GM12874 (cell line): ENCODE results near the gene UGT1A7.

Experiments used
- CTCF ChIP-seq: IDR thresholded peaks from 2 replicates; pipeline ENCODE4 v1.5.1; 2011; ENCODE audit warnings: low read depth, mild to moderate bottlenecking, control low read depth, low read length, moderate library complexity; ENCODE audit not compliant: insufficient read depth

Gene UGT1A7

GRCh38 chr2:233756429-233757081 is 74.9 kb downstream of the UGT1A7 start:
- TF ChIP-seq CTCF: no peak

DNA sequence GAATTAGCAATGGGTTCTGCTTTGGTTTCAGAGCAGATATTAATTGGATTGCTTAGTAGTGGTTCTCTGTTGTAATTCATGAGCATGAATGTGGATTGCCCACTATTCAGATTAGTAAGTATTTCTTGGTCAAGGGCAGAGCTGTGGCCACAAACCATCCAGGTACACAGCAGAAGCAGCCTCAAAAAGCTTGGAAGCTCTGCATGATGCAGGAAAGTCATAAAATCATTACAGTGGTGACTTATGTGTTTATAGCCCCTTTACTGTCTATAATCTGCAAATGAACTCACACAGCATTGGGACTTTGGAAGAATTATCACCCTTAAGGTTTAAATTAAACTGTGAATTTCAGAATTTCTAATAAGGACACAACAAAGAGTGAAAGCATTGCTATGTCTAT is 76.4 kb downstream of the UGT1A7 start:
- TF ChIP-seq CTCF: no peak

GRCh38 chr2:233758849-233759248 is 77.1 kb downstream of the UGT1A7 start:
- no peak for TF ChIP-seq CTCF

DNA sequence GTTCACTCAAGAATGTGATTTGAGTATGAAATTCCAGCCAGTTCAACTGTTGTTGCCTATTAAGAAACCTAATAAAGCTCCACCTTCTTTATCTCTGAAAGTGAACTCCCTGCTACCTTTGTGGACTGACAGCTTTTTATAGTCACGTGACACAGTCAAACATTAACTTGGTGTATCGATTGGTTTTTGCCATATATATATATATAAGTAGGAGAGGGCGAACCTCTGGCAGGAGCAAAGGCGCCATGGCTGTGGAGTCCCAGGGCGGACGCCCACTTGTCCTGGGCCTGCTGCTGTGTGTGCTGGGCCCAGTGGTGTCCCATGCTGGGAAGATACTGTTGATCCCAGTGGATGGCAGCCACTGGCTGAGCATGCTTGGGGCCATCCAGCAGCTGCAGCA is 78.3 kb downstream of the UGT1A7 start, which contains the start of gene UGT1A1:
Gene UGT1A1, plus strand, starts transcription at position 228 of the 400 bp plus-strand sequence. Its CDS starts 18 bp downstream, at position 246.
- TF ChIP-seq CTCF: no peak

DNA sequence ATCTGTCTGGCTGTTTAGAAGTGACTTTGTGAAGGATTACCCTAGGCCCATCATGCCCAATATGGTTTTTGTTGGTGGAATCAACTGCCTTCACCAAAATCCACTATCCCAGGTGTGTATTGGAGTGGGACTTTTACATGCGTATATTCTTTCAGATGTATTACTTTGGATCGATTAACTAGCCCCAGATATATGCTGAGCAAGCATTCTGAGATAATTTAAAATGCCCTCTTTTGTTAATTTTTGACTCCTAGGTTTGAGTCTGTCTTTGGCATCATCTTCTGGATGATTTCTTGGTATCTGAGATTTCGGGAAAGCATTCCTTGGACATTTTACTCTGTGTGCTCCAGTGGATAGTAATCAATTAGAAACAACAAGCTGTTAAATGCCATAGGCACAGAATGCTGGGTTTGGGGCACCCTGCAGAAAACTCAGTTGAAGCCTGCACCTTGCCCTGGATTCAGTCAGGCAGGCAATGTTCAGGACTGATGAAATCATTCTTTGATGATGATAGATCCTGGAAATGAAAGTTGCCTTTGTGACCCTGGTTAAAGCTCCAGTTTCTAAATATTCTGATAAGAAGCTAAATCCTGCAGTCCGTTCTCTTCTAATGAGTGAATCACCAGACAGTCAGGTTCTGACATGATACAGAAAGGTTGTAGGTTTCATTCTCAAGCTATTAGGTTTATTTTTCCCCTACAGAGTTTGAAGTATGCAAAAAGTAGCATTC is 79.5 kb downstream of the UGT1A7 start:
- TF ChIP-seq CTCF: no peak

DNA sequence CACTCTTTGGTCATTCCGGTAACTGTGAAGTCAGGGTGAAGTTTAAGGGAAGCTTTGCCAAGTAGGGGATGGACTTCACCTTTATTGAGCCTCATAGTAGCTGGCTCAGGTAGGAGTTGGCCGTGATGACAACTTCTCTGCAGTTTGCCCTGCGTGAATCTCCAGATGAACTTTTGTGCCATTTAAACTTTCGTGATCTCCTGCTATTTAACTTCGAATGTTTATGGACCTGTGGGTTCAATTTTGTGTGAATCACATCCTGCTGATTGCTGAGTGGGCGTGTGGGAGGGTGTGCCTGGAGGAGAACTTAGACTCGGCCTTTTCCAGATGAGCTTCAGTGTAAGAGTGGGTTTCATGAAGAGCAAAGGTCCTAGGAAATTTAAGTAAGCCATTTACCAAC is 82.6 kb downstream of the UGT1A7 start:
- TF ChIP-seq CTCF: no peak

DNA sequence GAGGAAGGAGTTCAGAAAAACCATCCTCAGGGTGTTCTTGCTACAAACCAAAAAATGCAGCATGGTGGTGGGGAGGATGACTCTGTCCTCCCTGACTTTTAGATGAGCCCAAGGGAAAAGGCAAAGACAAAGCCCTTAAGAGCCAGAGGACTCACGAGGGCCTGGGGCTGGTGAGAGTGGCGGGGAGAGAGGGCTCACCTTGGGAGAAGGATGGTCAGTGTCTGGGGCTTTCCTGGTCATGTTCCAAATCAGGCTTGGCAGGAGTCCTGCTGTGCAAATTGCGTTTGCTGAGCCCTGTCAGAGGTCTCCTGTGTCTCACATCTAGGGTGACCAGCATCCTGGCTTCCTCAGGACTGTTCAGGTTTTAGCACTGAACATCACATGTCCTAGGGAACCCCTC is 83.1 kb downstream of the UGT1A7 start:
- no peak for TF ChIP-seq CTCF
